GM10248 (cell line): ENCODE results near the gene CPNE8.

Experiments
- CTCF ChIA-PET: fragments of 300-600 bp; sonication (Branson Sonifier 250); formaldehyde crosslinking; extraction: SDS; loops from one replicate; lab custom pipeline; 2021; ENCODE audit warnings: antibody characterized with exemption; lab: Yijun Ruan, JAX
- POLR2A ChIA-PET: fragments of 350-650 bp; sonication (Branson Sonifier 250); formaldehyde crosslinking; extraction: SDS; loops from one replicate; lab custom pipeline; 2020; ENCODE audit warnings: antibody characterized with exemption; lab: Yijun Ruan, JAX
- DNase-seq: peaks from one replicate; pipeline ENCODE4 v3.0.0; 2012; ENCODE audit errors: extremely low spot score
- CTCF ChIP-seq: IDR thresholded peaks from 2 replicates; pipeline ENCODE4 v1.5.1; 2012; ENCODE audit warnings: mild to moderate bottlenecking, low read depth; ENCODE audit errors: extremely low read depth, missing control alignments, control extremely low read depth

CPNE8 gene

DNA sequence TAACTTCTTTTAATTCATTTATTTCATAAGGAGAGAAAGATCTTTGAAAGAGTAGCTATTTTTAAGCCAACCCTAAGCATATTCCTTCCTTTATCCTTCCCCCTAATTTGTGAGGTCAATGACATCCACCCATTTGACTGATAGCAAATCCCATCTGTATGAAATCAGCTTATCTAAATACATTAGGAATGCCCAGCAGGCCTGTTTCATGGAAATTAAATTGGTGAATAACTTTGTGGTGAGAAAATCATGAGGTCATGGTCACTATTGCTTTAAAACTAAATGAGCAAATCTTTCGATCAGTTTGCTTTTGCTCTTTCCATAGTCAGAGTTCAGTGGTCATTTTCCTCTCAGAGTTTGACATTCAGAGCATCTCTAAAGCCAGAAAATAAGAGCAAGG is 256.6 kb downstream of the CPNE8 start:
- no peak for TF ChIP-seq CTCF
- CTCF ChIA-PET, result interaction anchor here (0.8 to 1.5 kb wide), 3 partner anchors 9 to 34 kb away, joined by 3 to 5 read pairs (median 3); no protein-coding TSS in a partner anchor
- POLR2A ChIA-PET, result no interaction called here

DNA sequence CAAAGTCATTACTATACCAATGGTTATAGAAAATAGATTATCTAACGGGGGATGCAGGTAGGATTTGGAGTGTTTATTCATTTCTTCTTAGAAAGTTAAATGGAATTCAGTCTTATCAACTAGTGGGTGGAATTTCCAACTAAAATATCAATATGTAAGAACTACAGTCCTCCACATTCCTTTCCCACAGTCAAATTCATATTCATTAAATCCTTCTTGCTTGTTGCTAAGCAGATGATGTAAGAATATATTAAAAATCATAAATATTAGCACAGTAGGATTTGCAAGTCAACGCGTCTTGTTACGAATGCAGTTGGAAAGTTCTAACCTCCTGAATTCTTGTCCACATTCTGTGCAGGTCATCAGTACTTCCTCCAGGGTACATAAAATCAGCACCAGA is 259.2 kb downstream of the CPNE8 start:
- ChIA-PET POLR2A (no interaction called here), CTCF (no interaction called here)
- no peak for DNase-seq
- no peak for TF ChIP-seq CTCF

More for the DNA sequence above, 256.6 kb downstream of the CPNE8 start:
- DNase-seq, result no peak

DNA sequence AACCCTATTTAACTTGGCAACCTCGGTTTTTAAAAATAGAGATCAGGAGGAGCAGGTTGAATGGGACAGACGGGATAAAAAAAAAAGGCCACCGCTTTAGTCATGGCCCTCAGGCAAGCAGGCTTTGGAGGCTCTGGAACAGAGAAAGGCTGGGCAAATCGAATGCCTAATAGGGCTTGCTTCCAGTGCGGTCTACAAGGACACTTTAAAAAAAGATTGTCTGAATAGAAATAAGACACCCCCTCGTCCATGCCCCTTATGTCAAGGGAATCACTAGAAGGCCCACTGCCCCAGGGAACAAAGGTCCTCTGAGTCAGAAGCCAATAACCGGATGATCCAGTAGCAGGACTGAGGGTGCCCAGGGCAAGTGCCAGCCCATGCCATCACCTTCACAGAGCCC is 265.8 kb downstream of the CPNE8 start:
- CTCF ChIA-PET, result no interaction called here
- POLR2A ChIA-PET, result no interaction called here
- DNase-seq, result no peak
- TF ChIP-seq CTCF, result no peak

DNA sequence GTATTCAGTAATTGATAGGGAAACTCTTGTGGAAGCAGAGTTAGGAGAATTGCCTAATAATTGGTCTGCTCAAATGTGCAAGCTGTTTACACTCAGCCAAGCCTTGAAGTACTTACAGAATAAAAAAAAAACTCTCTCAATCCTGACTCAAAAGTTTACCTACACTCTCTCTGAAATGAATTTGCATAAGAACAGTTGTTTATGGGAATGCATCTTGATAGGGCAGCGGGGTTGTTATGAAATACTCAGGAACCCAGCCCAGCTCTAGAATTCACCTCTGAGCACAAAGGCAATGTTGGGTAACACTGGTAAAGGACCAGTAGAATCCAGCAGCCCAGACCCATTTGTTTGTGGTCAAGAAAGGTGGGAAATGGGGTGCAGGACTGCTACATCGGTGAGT is 267.0 kb downstream of the CPNE8 start:
- POLR2A ChIA-PET, result no interaction called here
- no peak for TF ChIP-seq CTCF
- no peak for DNase-seq
- CTCF ChIA-PET, result no interaction called here

DNA sequence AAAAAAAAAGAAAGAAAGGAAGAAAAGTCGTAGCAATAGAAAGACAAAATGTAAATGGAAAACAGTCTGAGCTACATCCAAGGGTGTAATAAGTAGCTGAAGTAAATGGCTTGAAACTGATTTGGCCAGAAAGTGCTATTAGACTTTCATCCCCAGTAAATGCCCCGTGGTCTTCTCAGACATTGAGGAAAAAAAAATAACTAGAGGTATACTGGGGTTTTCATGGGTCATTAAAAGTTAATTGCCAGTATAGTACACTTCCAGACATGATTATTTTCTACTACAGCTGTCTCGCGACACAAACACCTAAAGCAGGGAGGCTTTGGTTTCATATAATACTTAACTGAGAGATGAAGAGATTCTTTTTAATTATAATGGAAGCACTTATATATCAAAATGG is 271.9 kb downstream of the CPNE8 start:
- ChIA-PET POLR2A (no interaction called here), CTCF (no interaction called here)

GRCh38 chr12:38629064-38629463 is 276.3 kb downstream of the CPNE8 start:
- ChIA-PET POLR2A (no interaction called here), CTCF (no interaction called here)
- no peak for TF ChIP-seq CTCF
- no peak for DNase-seq

More for the DNA sequence above, 271.9 kb downstream of the CPNE8 start:
- no peak for DNase-seq
- TF ChIP-seq CTCF, result no peak

GRCh38 chr12:38628288-38628687 is 277.1 kb downstream of the CPNE8 start:
- no peak for TF ChIP-seq CTCF
- ChIA-PET CTCF (no interaction called here), POLR2A (no interaction called here)
- no peak for DNase-seq
